K562 (cell line): ENCODE measurements around the gene IFT172. TPM values are rescaled to one million over a fixed set of nuclear protein-coding genes. Genes with fewer than 3 reads are reported as not detected.

Experiments used
- BCLAF1 ChIP-seq, 2 experiments: fragments of 450-650 bp in 1 of 2; IDR thresholded peaks; 2 replicates each; pipeline ENCODE4 v1.6.1; 2011 to 2017; ENCODE audit warnings: low read depth in 2 of 2, antibody characterized with exemption in 1 of 2, borderline replicate concordance in 1 of 2, low read length in 1 of 2, mild to moderate bottlenecking in 1 of 2, mixed read lengths in 1 of 2; ENCODE audit not compliant: control insufficient read depth in 1 of 2
- BHLHE40 ChIP-seq: IDR thresholded peaks from 2 replicates; pipeline ENCODE4 v1.6.1; 2011; ENCODE audit warnings: low read length, improper control_type of control experiment
- DDX20 ChIP-seq: fragments of 450-650 bp; IDR thresholded peaks from 2 replicates; pipeline ENCODE4 v1.6.1; 2016; ENCODE audit warnings: missing genetic modification characterization, low read depth, mild to moderate bottlenecking, missing compliant biosample characterization, moderate library complexity
- GTF2A2 ChIP-seq: IDR thresholded peaks from 2 replicates; pipeline ENCODE4 v1.6.1; 2016; ENCODE audit warnings: mild to moderate bottlenecking, missing genetic modification characterization, missing compliant biosample characterization
- MBD1 ChIP-seq: fragments of 250-450 bp; sonication (Bioruptor Pico); IDR thresholded peaks from 2 replicates; pipeline ENCODE4 v1.8.0; 2022; ENCODE audit warnings: inconsistent platforms
- MEIS2 ChIP-seq: fragments of 450-650 bp; IDR thresholded peaks from 2 replicates; pipeline ENCODE4 v1.6.1; 2014; ENCODE audit warnings: mild to moderate bottlenecking; ENCODE audit not compliant: partially characterized antibody
- PRDM10 ChIP-seq: fragments of 450-650 bp; IDR thresholded peaks from 2 replicates; pipeline ENCODE4 v1.6.1; 2018; ENCODE audit not compliant: partially characterized antibody
- PRMT5 ChIP-seq: sonication (generic); formaldehyde crosslinking; IDR thresholded peaks from 2 replicates; pipeline ENCODE4 v1.5.0; 2020; ENCODE audit warnings: missing genetic modification reagents
- RNF2 ChIP-seq: sonication (generic); IDR thresholded peaks from 2 replicates; pipeline ENCODE4 v1.6.1; 2016
- STAT6 ChIP-seq: sonication (generic); formaldehyde crosslinking; IDR thresholded peaks from 2 replicates; pipeline ENCODE4 v1.8.1; 2023; ENCODE audit warnings: mild to moderate bottlenecking, missing genetic modification reagents
- TFE3 ChIP-seq: fragments of 450-650 bp; formaldehyde crosslinking; IDR thresholded peaks from 2 replicates; pipeline ENCODE4 v1.4.0; 2020; ENCODE audit warnings: mild to moderate bottlenecking, mixed read lengths
- TRIM24 ChIP-seq, 2 experiments: fragments of 450-650 bp; IDR thresholded peaks; 2 replicates each; pipeline ENCODE4 v1.6.1; 2016
- ZNF23 ChIP-seq: fragments of 250-450 bp; sonication (Bioruptor Pico); IDR thresholded peaks from 2 replicates; pipeline ENCODE4 v1.4.0; 2020; ENCODE audit warnings: mild to moderate bottlenecking
- ZNF785 ChIP-seq: fragments of 250-450 bp; sonication (Bioruptor Pico); IDR thresholded peaks from 2 replicates; pipeline ENCODE4 v1.4.0; 2020; ENCODE audit warnings: mild to moderate bottlenecking
- polyA plus RNA-seq, 8 experiments: library from polyadenylated mRNA; depleted of rRNA in 4 of 8; stranded (reverse) in 5 of 8; unstranded in 3 of 8; fragments of >200 nt; fragmentation: Nextera tagmentation in 2 of 8; fragmentation: Illumina TruSeq in 1 of 8; extraction: Ambion mirVana in 2 of 8; extraction: Trizol in 1 of 8; gene quantifications; 2 replicates each; pipeline versions ENCODE4 v1.2.1 to v1.2.3, GENCODE V29; 2011 to 2014; ENCODE audit warnings: inconsistent platforms in 1 of 8, missing spikeins in 1 of 8
- total RNA-seq, 7 experiments: library from RNA; depleted of rRNA in 6 of 7; stranded (reverse); fragments of >200 nt in 6 of 7; fragmentation: Illumina TruSeq in 2 of 7; extraction: Trizol in 2 of 7; gene quantifications; 2 replicates each; pipeline versions ENCODE4 v1.2.1 to v1.2.3, GENCODE V29; 2011 to 2021; ENCODE audit warnings: low replicate concordance in 1 of 7

The IFT172 gene
- total and polyA plus RNA-seq, 9 of the 15 experiments (the other 6 are each of a cell fraction or from before 2014, with no cell fraction given) = 5.6 to 19.1 (median 13.5) TPM

GRCh38 chr2:27441226-27441926 lies 48.2 kb downstream of the IFT172 start (continued):
- 0 out of 4 replicates have a peak, but pooled peaks of 1 of the 2 experiments have one; percentile 21 for TF ChIP-seq BCLAF1 (IDR thresholded peaks at IDR 0.05; ENCODE audit: borderline replicate concordance in 1 of 2, control insufficient read depth in 1 of 2, low read depth in 2 of 2, low read length in 1 of 2)
- no peak for TF ChIP-seq MBD1 (CRISPR knock-in tag)
- no peak for TF ChIP-seq ZNF785
- TF ChIP-seq ZNF23 (CRISPR knock-in tag) = no peak
- peak; percentile 35; the same call in 1 of the 2 replicates for TF ChIP-seq RNF2
- peak; percentile 66 for TF ChIP-seq PRDM10
- no peak for TF ChIP-seq PRMT5 (CRISPR knock-in tag)
- TF ChIP-seq MEIS2 = peak; percentile 78
- TF ChIP-seq BHLHE40 = peak; percentile 36; the same call in 1 of the 2 replicates
- peak; percentile 81 to 84 for TF ChIP-seq TRIM24 (IDR thresholded peaks at IDR 0.05)
- no peak for TF ChIP-seq TFE3 (CRISPR knock-in tag)
- no peak for TF ChIP-seq GTF2A2 (tag)
- no peak for TF ChIP-seq DDX20 (tag)
- no peak for TF ChIP-seq STAT6 (CRISPR knock-in tag)
